Mesothelial cell of epicardium (in vitro differentiated cells): ENCODE data around the gene BTF3. TPM values are rescaled to one million over a fixed set of nuclear protein-coding genes. Genes with fewer than 3 reads are reported as not detected.
"Not testable (repeated sequence)": the region's sequence is repeated elsewhere in the genome, so short reads cannot be mapped to it uniquely, and the experiment has no call there.

ENCODE experiments used
- DNase-seq, 2 experiments: peaks; one replicate each; pipeline ENCODE4 v3.0.0; 2021; ENCODE audit warnings: low spot score in 2 of 2; ENCODE audit not compliant: unreplicated experiment in 2 of 2
- H3K27ac Mint-ChIP-seq: 2 replicates; pipeline ENCODE4 v1.8.0; 2021; ENCODE audit warnings: mixed read lengths
- H3K27me3 Mint-ChIP-seq: 2 replicates; pipeline ENCODE4 v1.8.0; 2021; ENCODE audit warnings: low read depth, mixed read lengths
- H3K36me3 Mint-ChIP-seq: 2 replicates; pipeline ENCODE4 v1.8.0; 2021; ENCODE audit warnings: mixed read lengths
- H3K4me1 Mint-ChIP-seq: 2 replicates; pipeline ENCODE4 v1.8.0; 2021; ENCODE audit warnings: mixed read lengths
- H3K4me3 Mint-ChIP-seq: 2 replicates; pipeline ENCODE4 v1.8.0; 2021; ENCODE audit warnings: mild to moderate bottlenecking, moderate library complexity, mixed read lengths
- H3K9me3 Mint-ChIP-seq: 2 replicates; pipeline ENCODE4 v1.8.0; 2021; ENCODE audit warnings: mixed read lengths
- CTCF ChIP-seq: fragments of 200-600 bp; sonication (generic); IDR thresholded peaks from one replicate; pipeline ENCODE4 v1.5.0; 2021; ENCODE audit warnings: antibody characterized with exemption; ENCODE audit not compliant: unreplicated experiment
- total RNA-seq: library from RNA; stranded (reverse); gene quantifications from 3 replicates; pipeline ENCODE4 v1.2.1, GENCODE V29; 2021

Gene BTF3
- total RNA-seq, 1 donor from 2014 or later: 641 TPM

- Mint-ChIP-seq H3K36me3 (no peaks in the 10 kb centered on the region), H3K27me3 (peaks cover 33% of the 10 kb centered on the region), H3K9me3 (no peaks in the 10 kb centered on the region), H3K27ac (no peak overlapping the region), H3K4me1 (no peaks in the 10 kb centered on the region), H3K4me3 (no peak overlapping the region)
- DNase-seq: no peak
- no peak for TF ChIP-seq CTCF
Observed at GRCh38 chr5:73464016-73464745, 34.1 kb upstream of the BTF3 start.

GRCh38 chr5:73468638-73469037 lies 29.6 kb upstream of the BTF3 start:
- not testable (repeated sequence) for H3K9me3 Mint-ChIP-seq, H3K4me1 Mint-ChIP-seq, H3K4me3 Mint-ChIP-seq, DNase-seq, H3K36me3 Mint-ChIP-seq, H3K27ac Mint-ChIP-seq
- peaks cover 13% of the 10 kb centered on the region for H3K27me3 Mint-ChIP-seq

- H3K27me3 Mint-ChIP-seq: peaks cover 8% of the 10 kb centered on the region
- H3K27ac Mint-ChIP-seq: no peak overlapping the region
- no peaks in the 10 kb centered on the region for H3K4me1 Mint-ChIP-seq
- H3K36me3 Mint-ChIP-seq: no peaks in the 10 kb centered on the region
- no peak for DNase-seq
- TF ChIP-seq CTCF: no peak
- H3K9me3 Mint-ChIP-seq: no peaks in the 10 kb centered on the region
- H3K4me3 Mint-ChIP-seq: no peak overlapping the region
Observed at GRCh38 chr5:73469878-73470277, 28.4 kb upstream of the BTF3 start.

- H3K27me3 Mint-ChIP-seq: no peaks in the 10 kb centered on the region
- no peak overlapping the region for H3K27ac Mint-ChIP-seq
- H3K36me3 Mint-ChIP-seq: no peaks in the 10 kb centered on the region
- DNase-seq: no peak
- TF ChIP-seq CTCF: no peak
- H3K4me1 Mint-ChIP-seq: no peaks in the 10 kb centered on the region
- H3K4me3 Mint-ChIP-seq: no peak overlapping the region
- no peaks in the 10 kb centered on the region for H3K9me3 Mint-ChIP-seq
Observed at GRCh38 chr5:73471654-73472053, 26.6 kb upstream of the BTF3 start.

GRCh38 chr5:73472116-73472515 lies 26.1 kb upstream of the BTF3 start:
- TF ChIP-seq CTCF: no peak
- no peak overlapping the region for H3K27ac Mint-ChIP-seq
- H3K36me3 Mint-ChIP-seq: no peaks in the 10 kb centered on the region
- H3K4me3 Mint-ChIP-seq: no peak overlapping the region
- H3K9me3 Mint-ChIP-seq: no peaks in the 10 kb centered on the region
- no peak for DNase-seq
- no peaks in the 10 kb centered on the region for H3K27me3 Mint-ChIP-seq
- H3K4me1 Mint-ChIP-seq: no peaks in the 10 kb centered on the region

GRCh38 chr5:73480500-73480899 lies 17.7 kb upstream of the BTF3 start:
- no peaks in the 10 kb centered on the region for H3K9me3 Mint-ChIP-seq
- no peak overlapping the region for H3K27ac Mint-ChIP-seq
- no peak overlapping the region for H3K4me3 Mint-ChIP-seq
- no peak for TF ChIP-seq CTCF
- H3K36me3 Mint-ChIP-seq: no peaks in the 10 kb centered on the region
- DNase-seq: no peak
- no peaks in the 10 kb centered on the region for H3K4me1 Mint-ChIP-seq
- peaks cover 18% of the 10 kb centered on the region for H3K27me3 Mint-ChIP-seq
